NK-92 (cell line): ENCODE results near the gene SIL1.

Experiments used
- DNase-seq: peaks from one replicate; lab custom pipeline; 2025; ENCODE audit not compliant: unreplicated experiment; lab: John Stamatoyannopoulos, UW

The SIL1 gene

DNA sequence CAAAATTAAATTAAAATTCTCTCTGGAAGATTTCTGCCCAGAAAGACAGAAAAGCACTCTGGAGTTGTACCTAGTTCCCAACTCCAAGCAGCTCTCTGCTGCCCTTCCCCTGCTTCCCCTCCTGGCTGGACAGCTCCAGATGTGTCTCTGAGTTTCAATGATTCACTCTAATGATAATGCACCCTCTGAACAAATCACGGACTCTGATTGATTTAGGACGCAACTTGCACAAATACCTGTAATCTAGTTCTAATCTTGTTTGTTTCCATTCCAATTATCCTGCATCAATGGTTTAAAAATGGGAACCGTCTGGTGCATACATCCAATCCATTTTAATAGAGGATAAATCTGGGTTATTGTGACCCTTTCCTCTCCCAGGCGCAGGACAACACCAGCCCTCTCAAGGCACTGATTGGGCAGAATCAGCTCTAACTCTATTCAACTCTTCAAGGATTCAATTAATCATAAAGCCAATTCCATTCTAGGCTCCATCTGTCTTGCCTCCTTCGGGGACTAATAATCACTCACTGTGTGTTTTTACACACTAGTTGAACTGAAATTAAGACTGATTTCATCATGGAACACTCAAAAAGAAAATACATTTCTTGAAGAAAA is 211.9 kb downstream of the SIL1 start:
- DNase-seq = no peak

GRCh38 chr5:138985683-138986082 is 212.5 kb downstream of the SIL1 start:
- no peak for DNase-seq

DNA sequence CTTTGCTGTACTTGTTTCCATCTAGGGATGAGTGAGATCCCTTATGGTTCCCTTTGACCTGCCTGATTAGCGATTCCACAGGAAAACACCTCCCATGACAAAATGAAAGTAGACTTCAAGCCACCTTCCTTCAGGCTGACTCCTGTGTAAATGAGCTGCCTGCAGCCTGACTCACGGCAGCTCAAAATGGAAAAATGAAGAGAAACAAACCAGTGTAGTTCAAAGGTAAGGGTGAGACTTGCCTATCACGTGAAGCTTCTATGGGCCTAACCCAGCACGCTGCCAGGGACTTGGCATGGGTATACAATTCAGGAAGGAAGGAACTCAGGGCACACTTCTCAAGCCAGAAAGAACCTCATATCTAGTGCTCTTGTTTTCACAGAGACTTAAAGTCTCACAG is 212.9 kb downstream of the SIL1 start:
- DNase-seq = no peak

DNA sequence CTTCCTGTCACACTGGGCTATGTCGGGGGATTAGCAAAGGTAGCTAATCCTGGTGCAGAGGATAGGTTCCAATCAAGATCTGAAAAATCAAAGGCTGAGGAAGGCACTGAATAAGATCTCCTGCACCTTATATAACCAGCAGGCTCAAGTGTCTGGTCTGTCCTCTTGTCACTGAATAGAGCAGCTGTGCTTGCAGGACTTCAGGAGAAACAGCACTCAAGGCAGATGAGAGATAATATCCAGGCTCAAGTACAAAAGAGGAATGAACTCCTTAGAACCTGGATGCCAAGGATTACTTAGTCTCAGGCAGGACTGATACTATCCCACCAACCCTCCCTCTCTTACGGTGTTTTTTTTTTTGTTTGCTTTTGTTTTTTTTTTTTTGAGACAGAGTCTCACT is 214.2 kb downstream of the SIL1 start:
- no peak for DNase-seq

DNA sequence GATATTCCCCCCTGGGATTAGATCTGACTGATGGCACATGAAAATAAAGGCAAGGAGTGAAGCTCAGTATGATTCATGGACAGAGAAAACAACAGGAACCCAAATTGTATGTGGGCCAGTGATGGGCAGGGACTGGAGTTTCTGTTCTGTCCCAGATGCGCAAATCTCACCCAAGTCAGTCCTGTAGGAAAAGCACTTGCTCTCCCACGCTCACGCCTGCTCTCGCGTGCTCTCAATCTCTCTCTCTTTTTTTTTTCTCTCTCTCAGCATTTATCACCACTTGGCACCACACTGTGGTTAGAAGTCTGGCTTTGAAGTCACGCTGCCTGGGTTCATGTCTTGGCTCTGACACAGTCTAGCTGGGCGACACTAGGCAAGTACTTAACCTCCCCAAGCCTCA is 216.6 kb downstream of the SIL1 start:
- DNase-seq = no peak

DNA sequence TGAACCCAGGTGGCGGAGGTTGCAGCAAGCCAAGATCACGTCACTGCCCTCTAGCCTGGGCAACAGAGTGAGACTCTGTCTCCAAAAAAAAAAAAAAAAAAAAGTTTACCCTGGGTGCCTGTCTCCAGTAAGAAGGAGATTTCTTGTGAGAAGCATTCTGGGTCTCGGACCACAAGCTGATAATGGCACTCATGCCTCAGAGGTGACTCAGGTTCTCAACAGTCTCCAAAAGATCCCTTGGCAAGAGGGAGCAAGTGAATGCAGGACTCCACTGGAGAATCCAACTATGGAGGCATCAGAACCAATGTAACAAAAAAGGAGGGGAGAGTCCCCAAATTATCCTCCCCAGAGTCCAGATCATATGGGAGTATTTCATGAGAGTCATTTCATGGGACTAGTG is 217.0 kb downstream of the SIL1 start:
- DNase-seq = no peak

GRCh38 chr5:138980441-138980840 is 217.7 kb downstream of the SIL1 start:
- DNase-seq = no peak

- no peak for DNase-seq
These were observed 218.4 kb downstream of the SIL1 start for GRCh38 chr5:138979684-138980280.

DNA sequence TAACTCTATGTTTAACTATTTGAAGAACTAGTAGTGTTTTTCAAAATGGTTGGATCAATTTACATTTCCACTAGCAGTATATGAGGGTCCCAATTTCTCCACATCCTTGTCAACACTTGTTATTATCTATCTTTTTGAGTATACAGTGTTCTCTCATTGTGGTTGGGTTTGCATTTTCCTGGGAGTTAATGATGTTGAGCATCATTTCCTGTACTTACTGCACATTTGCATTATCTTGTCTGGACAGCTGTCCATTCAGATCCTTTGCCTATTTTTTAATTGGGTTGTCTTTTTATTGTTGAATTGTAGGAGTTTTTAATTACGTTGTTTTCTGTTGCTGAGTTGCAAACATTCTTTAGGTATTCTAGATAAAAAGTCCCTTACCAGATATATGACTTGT is 219.6 kb downstream of the SIL1 start:
- DNase-seq = no peak

GRCh38 chr5:138978080-138978479 is 220.1 kb downstream of the SIL1 start:
- DNase-seq = no peak

DNA sequence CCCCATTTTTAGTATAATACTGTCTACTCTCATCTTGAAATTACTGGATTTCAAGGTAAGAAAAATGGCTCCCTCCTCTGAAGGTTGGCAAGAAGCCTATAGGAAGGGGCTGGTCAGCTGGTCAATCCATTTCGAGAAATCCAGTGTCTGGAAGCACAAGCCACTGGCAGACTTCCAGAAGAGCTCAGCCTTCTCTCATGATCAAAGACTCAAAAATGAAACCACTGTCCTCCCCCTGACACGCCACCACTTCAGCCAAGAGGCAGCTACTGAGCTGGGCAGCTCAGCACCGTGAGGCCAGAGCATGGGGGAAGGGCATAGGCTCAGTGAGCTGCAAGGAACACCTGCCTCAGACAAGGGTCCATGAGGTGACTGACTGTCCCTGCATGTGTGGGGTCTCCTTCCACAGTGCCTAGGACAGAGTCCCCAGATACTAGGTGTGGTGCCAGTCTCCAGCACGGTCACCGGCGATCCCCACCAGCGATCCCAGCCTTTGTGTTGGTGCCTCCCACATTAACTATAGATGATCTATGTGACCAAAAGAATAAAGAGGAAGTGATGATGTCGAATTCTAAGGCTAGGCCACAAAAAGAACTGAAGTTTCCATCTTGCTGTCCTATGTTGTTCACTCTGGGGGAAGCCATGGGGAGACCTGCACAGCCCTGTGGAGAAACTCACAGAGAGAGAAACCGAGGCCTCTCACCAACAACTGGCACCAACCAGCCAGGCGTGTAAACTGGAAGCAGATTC is 222.9 kb downstream of the SIL1 start:
- no peak for DNase-seq

GRCh38 chr5:138974227-138975063 is 223.7 kb downstream of the SIL1 start:
- no peak for DNase-seq

- DNase-seq = no peak
These were observed 225.3 kb downstream of the SIL1 start for GRCh38 chr5:138972836-138973235.

GRCh38 chr5:138972230-138972629 is 225.9 kb downstream of the SIL1 start:
- DNase-seq = no peak

GRCh38 chr5:138969323-138970002 is 228.7 kb downstream of the SIL1 start:
- no peak for DNase-seq

GRCh38 chr5:138968601-138969000 is 229.6 kb downstream of the SIL1 start:
- no peak for DNase-seq

GRCh38 chr5:138967791-138968448 is 230.2 kb downstream of the SIL1 start:
- DNase-seq = no peak

DNA sequence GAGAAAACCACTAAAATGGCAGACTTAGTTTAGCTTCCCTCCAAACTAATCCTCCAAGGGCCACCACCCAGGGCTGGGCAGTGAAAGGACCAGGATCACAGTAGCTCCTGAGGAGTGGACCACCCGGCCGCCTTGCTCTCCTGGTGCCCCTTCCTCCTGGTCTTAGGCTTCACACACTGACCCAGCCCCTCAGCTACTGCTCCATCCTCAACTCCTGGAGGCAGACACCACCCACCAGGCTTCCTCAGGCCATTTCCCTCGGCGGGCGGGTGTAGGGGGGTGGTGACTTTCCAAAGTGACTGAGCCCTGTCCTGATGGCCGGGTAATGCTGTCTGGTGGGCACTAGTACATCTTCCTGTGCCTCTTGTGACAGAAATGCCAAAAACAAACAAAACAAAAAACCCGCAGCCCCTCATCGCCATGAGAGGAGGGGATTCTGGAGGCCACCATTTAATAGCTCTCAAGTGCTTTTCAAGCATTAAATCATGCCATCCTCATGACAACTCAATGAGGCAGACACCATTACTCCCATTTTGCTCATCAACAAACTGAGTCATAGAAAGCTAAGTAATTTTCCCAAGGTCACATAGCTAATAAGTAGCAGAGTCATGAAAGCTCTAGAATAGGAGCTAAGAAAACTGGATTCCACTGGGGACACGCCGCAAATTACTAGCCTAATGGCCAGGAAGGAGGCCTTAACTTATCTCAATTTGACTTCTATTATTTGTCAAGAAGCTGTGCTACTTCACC is 231.8 kb downstream of the SIL1 start:
- DNase-seq = no peak

DNA sequence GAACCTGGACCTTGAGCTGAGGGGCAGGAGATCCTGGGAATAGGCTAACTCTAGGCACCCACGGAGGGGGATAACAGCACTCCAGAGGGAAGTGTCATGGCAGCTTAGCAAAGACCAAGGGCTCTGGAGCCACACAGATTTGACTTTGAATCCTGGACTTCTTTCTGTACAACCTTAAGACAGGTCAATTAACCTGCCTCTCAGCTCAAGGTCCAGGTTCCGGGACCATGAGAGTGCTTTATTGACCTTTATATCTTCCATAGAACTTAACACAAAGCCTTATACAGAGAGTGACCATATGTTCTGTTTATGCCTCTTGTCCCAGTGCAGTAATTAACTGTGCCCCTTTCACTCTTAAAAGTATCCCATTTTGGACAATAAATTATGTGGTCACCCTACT is 232.5 kb downstream of the SIL1 start:
- no peak for DNase-seq
